ENCODE data around the gene HOXA5. TPM values are rescaled to one million over a fixed set of nuclear protein-coding genes. Genes with fewer than 3 reads are reported as not detected.

The HOXA5 gene
- 1.4 and 1.6 TPM in 2 replicates for total RNA-seq

DNA sequence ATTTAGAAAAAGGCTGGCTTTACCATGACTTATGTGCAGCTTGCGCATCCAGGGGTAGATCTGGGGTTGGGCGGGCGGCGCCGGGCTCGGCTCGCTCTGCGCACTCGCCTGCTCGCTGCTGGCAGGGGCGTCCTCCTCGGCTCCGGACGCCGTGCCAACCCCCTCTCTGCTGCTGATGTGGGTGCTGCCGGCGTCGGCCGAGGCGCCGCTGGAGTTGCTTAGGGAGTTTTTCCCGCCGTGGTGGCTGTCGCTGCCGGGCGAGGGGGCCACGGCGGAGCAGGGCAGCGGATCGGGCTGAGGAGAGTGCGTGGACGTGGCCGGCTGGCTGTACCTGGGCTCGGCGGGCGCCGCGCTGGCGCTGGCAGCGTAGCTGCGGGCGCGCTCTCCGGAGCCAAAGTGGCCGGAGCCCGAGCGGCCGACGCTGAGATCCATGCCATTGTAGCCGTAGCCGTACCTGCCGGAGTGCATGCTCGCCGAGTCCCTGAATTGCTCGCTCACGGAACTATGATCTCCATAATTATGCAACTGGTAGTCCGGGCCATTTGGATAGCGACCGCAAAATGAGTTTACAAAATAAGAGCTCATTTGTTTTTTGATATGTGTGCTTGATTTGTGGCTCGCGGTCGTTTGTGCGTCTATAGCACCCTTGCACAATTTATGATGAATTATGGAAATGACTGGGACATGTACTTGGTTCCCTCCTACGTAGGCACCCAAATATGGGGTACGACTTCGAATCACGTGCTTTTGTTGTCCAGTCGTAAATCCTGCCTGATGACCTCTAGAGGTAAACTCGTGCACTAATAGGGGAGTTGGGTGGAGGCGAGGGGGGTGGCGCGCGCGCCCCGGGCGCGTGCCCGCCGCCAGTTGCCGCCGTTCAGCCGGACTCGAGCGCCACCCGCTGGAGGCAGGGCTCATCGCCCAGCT lies at the start of gene HOXA5:
TSS of gene HOXA5 (minus strand) at position 659 of the 927 bp plus-strand sequence. CDS start at position 585, 74 bp downstream.

GRCh38 chr7:27185013-27185853 lies 41.8 kb upstream of the HOXA5 start, which contains the start of gene HOXA11:
Gene HOXA11 (minus strand): TSS chr7:27185232. CDS start chr7:27185144, 88 bp downstream.

GRCh38 chr7:27173956-27174873 lies 30.7 kb upstream of the HOXA5 start, which contains the start of gene HOXA10:
Gene HOXA10 (minus strand): TSS chr7:27174320. CDS start chr7:27174306, 14 bp downstream.

DNA sequence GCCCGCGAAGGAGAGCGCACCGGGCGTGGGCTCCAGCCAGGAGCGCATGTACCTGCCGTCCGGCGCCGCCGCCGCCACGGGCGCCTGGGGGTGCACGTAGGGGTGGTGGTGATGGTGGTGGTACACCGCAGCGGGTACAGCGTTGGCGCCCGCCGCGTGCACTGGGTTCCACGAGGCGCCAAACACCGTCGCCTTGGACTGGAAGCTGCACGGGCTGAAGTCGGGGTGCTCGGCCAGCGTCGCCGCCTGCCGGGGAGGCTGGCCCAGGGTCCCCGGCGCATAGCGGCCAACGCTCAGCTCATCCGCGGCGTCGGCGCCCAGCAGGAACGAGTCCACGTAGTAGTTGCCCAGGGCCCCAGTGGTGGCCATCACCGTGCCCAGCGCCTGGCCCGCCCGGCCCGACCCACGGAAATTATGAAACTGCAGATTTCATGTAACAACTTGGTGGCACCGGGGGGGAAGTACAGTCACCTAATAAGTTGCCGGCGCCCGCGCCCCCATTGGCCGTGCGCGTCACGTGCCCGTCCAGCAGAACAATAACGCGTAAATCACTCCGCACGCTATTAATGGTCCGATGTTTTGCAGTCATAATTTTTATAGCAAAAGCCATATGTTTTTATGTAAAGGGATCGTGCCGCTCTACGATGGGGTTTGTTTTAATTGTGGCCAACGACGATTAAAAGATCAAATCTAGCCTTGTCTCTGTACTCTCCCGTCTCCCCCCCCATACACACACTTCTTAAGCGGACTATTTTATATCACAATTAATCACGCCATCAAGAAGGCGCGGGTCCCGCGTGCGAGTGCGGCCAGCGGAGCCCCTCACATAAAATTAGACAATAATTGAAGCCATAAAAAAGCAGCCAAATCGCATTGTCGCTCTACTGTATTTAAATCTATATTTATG lies 21.9 kb upstream of the HOXA5 start, which contains the start of gene HOXA9:
TSS of gene HOXA9 (minus strand) at position 449 of the 907 bp plus-strand sequence. CDS start at position 369, 80 bp downstream.

DNA sequence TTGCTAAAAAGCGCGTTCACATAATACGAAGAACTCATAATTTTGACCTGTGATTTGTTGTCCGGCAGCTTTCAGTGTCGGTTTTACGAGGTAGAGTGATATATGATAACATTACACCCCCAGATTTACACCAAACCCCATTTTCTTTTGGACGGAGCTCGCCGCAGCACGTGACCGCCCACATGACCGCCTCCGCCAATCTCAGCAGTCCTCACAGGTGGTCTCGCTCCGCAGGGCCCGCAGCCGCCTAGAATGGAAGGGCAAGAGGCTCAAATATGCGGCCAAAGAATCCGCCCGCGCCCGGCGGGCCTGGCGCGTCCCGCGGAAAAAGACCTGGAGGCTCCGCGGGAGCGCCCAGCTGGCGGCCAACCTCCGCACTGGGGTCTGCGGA lies 13.0 kb upstream of the HOXA5 start, which contains the start of gene HOXA7:
TSS of gene HOXA7 (minus strand) at position 168 of the 391 bp plus-strand sequence. CDS start at position 38, 130 bp downstream.

GRCh38 chr7:27151931-27152815 lies 8.7 kb upstream of the HOXA5 start, which contains the start of gene HOXA3:
Gene HOXA3 (minus strand): TSS chr7:27152583. CDS start chr7:27110640, 41,943 bp downstream.

GRCh38 chr7:27147199-27148030 lies 3.9 kb upstream of the HOXA5 start, which contains the start of gene HOXA6:
Gene HOXA6 (minus strand): TSS chr7:27147774. CDS start chr7:27147749, 25 bp downstream.

GRCh38 chr7:27130540-27131389 lies 12.7 kb downstream of the HOXA5 start, which contains the start of gene HOXA4:
Gene HOXA4 (minus strand): TSS chr7:27130757. CDS start chr7:27130733, 24 bp downstream.

GRCh38 chr7:27102581-27103442 lies 40.7 kb downstream of the HOXA5 start, which contains the start of gene HOXA2:
Gene HOXA2 (minus strand): TSS chr7:27102683. CDS start chr7:27102500, 183 bp downstream.

DNA sequence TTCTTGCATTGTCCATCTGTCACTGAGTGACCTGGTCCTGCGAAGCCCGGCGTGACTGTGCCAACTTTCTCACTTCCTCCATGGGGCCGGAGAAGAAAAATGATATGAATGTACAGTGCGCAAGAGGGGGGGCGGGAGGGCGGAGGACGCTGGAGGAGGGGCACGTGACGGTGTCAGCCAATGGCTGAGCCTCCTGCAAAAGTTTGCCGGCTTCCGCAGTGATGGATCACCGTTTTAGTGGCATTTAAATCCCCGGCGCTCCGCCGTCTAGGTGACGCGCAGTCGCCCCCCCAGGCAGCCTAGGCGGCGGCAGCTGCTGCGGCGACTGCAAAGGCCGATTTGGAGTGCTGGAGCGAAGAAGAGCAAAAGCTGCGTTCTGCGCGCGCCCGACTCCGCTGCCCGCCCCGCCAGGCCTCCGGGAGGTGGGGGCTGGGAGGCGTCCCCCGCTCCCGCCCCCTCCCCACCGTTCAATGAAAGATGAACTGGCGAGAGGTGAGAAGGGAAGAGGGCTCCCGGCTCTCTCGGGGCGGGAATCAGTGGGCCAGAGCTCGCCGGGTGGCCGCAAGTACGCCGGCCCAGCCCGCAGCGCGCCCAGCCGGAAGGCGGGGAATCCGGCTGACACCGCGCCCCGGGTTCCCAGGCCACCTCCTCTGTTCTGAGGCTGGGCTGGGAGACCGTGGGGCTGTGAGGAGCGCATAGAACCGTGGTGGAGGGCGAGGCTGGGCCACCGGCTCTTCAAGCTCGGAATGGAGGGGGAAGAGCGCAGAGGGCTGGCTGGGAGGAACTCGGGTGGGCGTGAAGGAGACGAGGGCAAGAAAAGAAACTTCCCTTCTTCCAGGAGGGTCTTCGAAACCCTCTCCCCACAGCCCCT lies 47.3 kb downstream of the HOXA5 start, which contains the start of gene HOXA1:
TSS of gene HOXA1 (minus strand) at position 104 of the 871 bp plus-strand sequence. CDS start at position 16, 88 bp downstream.

Other genes starting within 250 kb of the HOXA5 start
- gene HOXA1, start 47.7 kb downstream of the HOXA5 start, total RNA-seq = 0.28 and 1.00 TPM in 2 replicates
- gene HOXA2, start 41.0 kb downstream of the HOXA5 start, total RNA-seq = 0.18 and 0.28 TPM in 2 replicates
- 0.14 and 0.28 TPM in 2 replicates for gene HOXA4, start 12.9 kb downstream of the HOXA5 start, total RNA-seq
- 3.4 and 4.4 TPM in 2 replicates for gene HOXA6, start 4.1 kb upstream of the HOXA5 start, total RNA-seq
- gene HOXA3, start 8.9 kb upstream of the HOXA5 start, total RNA-seq = 1.8 and 3.2 TPM in 2 replicates
- gene HOXA7, start 13.0 kb upstream of the HOXA5 start, total RNA-seq = 1.00 and 1.6 TPM in 2 replicates
- 5.8 and 7.9 TPM in 2 replicates for gene HOXA9, start 21.9 kb upstream of the HOXA5 start, total RNA-seq
- gene HOXA10, start 30.6 kb upstream of the HOXA5 start, total RNA-seq = 6.5 and 11.8 TPM in 2 replicates
- gene HOXA11, start 41.6 kb upstream of the HOXA5 start, total RNA-seq = 8.5 and 9.6 TPM in 2 replicates
- gene HOXA13, start 56.4 kb upstream of the HOXA5 start, total RNA-seq = 5.7 and 7.9 TPM in 2 replicates
- under 0.01 TPM in 1 of 2 replicates, not detected in the other for gene EVX1, start 99.1 kb upstream of the HOXA5 start, total RNA-seq